Measurements from ENCODE around the gene DNAH2.

DNA sequence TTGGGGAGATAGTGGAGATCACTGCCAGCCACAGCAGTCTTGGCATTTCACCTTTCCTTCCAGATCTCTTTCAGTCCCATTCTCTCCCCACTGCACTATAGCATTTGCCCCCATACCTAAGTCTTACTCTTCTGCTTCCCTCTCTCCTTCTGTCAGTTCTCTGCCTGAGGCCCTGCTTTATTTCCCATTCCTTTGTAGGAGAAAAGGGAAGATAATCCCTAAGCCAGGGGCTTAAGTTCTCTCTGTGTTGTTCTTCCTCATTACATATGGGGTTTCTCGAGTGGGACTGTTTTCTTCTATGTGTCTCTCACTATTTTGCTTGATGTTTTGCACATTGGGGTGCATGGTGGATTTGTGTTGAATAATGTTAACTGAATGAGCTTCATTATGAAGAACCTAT is 122.9 kb downstream of the DNAH2 start:
- TF ChIP-seq POLR2AphosphoS5 (IDR thresholded peaks at IDR 0.05; ENCODE audit: borderline replicate concordance, low read depth, low read length) = no peak
- no peak for TF ChIP-seq EZH2 (IDR thresholded peaks at IDR 0.05)

Measured in SK-N-MC (cell line).